ENCODE results near the gene CFLAR. TPM values are rescaled to one million over a fixed set of nuclear protein-coding genes. Genes with fewer than 3 reads are reported as not detected.

CFLAR gene
- total and polyA plus RNA-seq, 9 of the 15 experiments (the other 6 are each of a cell fraction or from before 2014, with no cell fraction given): 27.5 to 102 (median 54.0) TPM

DNA sequence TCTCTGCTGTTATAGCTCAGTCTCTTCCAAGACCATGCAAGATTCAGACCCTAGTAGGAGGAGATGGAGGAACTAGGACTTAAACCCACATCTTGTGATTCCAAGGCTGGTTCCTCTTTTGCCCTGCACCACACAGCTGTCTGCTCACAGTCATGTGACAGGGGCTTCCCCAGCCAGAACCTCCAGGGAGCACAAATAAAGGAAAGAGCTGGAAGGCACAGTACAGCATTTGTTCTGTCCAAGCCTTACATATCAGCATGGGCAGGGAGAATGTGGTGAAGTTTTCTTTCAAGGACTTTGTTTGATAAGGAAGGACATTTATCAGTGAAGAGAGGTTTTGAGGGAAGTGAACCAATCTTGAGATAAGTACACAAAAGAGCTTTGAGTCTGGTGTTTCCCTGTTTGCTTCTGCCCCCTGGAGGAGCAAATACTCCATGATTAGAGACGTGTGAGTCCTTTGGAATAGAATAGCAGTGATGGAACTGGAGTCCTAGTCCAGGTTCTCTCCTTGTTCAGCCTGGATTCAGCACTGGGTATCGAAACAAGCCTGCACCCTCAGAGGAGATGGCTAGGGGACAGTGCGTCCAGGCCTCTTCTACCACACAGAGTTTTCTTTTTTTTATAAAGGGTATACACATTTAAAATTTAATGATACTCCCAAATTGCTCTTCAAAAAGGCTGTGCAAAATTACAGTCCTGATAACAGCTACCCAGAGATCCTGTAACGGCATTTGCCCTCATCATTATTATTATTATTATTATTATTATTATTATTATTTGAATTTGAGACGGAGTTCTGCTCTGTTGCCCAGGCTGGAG, 42.4 kb downstream of the CFLAR start:
- ATAC-seq (peak; percentile 94), DNase-seq (ENCODE audit: extremely low read depth in 1 of 4, low spot score in 3 of 4) (peak; percentile 42 to 82 (median 60)), FAIRE-seq (peak; percentile 87)
- Histone ChIP-seq H3K4me2 (ENCODE audit: insufficient read depth, low read length) (peak overlapping the region; percentile 42), H3K36me3 (ENCODE audit: control insufficient read depth, insufficient read depth, low read length) (peaks cover 70% of the 10 kb centered on the region), H3K27ac (ENCODE audit: extremely low read depth, low read depth, low read length) (peak overlapping the region; percentile 66), H3K79me2 (ENCODE audit: control insufficient read depth, insufficient read depth, low read length) (peaks cover 2% of the 10 kb centered on the region; the same call in 1 of the 3 replicates), H3K4me1 (replicated peaks in 1 of 2; ENCODE audit: control insufficient read depth in 2 of 2, insufficient read depth in 2 of 2, low read length in 2 of 2) (peaks cover 7 to 17% of the 10 kb centered on the region in 2 experiments; a peak in 4 of 5 replicates), H3K4me3 (no peak overlapping the region), H4K20me1 (replicated peaks; ENCODE audit: control insufficient read depth, insufficient read depth, low read length) (no peaks in the 10 kb centered on the region), H3K9me3 (replicated peaks; ENCODE audit: control insufficient read depth, insufficient read depth, low read depth, low read length) (no peaks in the 10 kb centered on the region), H2AFZ (ENCODE audit: low read depth, low read length) (peak overlapping the region; percentile 39; the same call in 1 of the 2 replicates), H3K27me3 (ENCODE audit: control insufficient read depth in 2 of 2, insufficient read depth in 2 of 2, low read length in 2 of 2) (no peaks in the 10 kb centered on the region), H3K9me1 (ENCODE audit: control insufficient read depth, insufficient read depth, low read length) (no peaks in the 10 kb centered on the region), H3K9ac (ENCODE audit: insufficient read depth in 1 of 2, low read depth in 2 of 2, low read length in 2 of 2) (peak overlapping the region in 1 of 2 experiments; percentile 18; a peak in 1 of 4 replicates)
- in situ Hi-C loops (cut with MboI): no loop called here
- 18% methylated on average over 4 of the region's 5 CpGs for WGBS (ENCODE audit: insufficient coverage, low coverage, missing lambda C conversion rate)
- CTCF ChIA-PET (ENCODE audit: low intra/inter-chr PET ratio): interaction anchor here (1.3 to 1.6 kb wide), 2 partner anchors 40 to 256 kb away, joined by 8 to 12 read pairs; no protein-coding TSS in a partner anchor
- POLR2A ChIA-PET: interaction anchor here (0.7 to 1.7 kb wide), 9 partner anchors 9 to 269 kb away, joined by 3 to 9 read pairs (median 4); partner anchors contain the start of genes CASP10, CFLAR, NIF3L1 and PPIL3
- no TSS peak for BruUV-seq (replicated peaks)
- intact Hi-C loops (cut with micrococcal nuclease): loop anchor here (1.0 to 5.0 kb wide), 4 partner anchors 40 to 253 kb away; partner anchors contain the start of genes NDUFB3 and ORC2
- TF ChIP-seq ARNT (IDR thresholded peaks at IDR 0.05) (no peak), THRB (CRISPR knock-in tag; conservative IDR thresholded peaks at IDR 0.05) (no peak), ZEB2 (IDR thresholded peaks at IDR 0.05) (0 out of 2 replicates have a peak, but pooled peaks have one; percentile 28), ZNF695 (CRISPR knock-in tag; IDR thresholded peaks at IDR 0.05) (no peak), USF2 (CRISPR knock-in tag; IDR thresholded peaks at IDR 0.05) (peak; percentile 88), RFX7 (CRISPR knock-in tag; IDR thresholded peaks at IDR 0.05) (no peak), EGR1 (conservative IDR thresholded peaks at IDR 0.05) (no peak), BRCA1 (IDR thresholded peaks at IDR 0.05) (no peak), BRCA1 (CRISPR knock-in tag; IDR thresholded peaks at IDR 0.05) (no peak), SREBF2 (CRISPR knock-in tag; IDR thresholded peaks at IDR 0.05) (no peak), ZNF133 (CRISPR knock-in tag; IDR thresholded peaks at IDR 0.05) (no peak)
- TF ChIP-seq, protein P1, sequence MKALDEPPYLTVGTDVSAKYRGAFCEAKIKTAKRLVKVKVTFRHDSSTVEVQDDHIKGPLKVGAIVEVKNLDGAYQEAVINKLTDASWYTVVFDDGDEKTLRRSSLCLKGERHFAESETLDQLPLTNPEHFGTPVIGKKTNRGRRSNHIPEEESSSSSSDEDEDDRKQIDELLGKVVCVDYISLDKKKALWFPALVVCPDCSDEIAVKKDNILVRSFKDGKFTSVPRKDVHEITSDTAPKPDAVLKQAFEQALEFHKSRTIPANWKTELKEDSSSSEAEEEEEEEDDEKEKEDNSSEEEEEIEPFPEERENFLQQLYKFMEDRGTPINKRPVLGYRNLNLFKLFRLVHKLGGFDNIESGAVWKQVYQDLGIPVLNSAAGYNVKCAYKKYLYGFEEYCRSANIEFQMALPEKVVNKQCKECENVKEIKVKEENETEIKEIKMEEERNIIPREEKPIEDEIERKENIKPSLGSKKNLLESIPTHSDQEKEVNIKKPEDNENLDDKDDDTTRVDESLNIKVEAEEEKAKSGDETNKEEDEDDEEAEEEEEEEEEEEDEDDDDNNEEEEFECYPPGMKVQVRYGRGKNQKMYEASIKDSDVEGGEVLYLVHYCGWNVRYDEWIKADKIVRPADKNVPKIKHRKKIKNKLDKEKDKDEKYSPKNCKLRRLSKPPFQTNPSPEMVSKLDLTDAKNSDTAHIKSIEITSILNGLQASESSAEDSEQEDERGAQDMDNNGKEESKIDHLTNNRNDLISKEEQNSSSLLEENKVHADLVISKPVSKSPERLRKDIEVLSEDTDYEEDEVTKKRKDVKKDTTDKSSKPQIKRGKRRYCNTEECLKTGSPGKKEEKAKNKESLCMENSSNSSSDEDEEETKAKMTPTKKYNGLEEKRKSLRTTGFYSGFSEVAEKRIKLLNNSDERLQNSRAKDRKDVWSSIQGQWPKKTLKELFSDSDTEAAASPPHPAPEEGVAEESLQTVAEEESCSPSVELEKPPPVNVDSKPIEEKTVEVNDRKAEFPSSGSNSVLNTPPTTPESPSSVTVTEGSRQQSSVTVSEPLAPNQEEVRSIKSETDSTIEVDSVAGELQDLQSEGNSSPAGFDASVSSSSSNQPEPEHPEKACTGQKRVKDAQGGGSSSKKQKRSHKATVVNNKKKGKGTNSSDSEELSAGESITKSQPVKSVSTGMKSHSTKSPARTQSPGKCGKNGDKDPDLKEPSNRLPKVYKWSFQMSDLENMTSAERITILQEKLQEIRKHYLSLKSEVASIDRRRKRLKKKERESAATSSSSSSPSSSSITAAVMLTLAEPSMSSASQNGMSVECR (CRISPR knock-in tag; IDR thresholded peaks at IDR 0.05): 0 out of 2 replicates have a peak, but pooled peaks have one; percentile 50
- TF ChIP-seq, protein P2, sequence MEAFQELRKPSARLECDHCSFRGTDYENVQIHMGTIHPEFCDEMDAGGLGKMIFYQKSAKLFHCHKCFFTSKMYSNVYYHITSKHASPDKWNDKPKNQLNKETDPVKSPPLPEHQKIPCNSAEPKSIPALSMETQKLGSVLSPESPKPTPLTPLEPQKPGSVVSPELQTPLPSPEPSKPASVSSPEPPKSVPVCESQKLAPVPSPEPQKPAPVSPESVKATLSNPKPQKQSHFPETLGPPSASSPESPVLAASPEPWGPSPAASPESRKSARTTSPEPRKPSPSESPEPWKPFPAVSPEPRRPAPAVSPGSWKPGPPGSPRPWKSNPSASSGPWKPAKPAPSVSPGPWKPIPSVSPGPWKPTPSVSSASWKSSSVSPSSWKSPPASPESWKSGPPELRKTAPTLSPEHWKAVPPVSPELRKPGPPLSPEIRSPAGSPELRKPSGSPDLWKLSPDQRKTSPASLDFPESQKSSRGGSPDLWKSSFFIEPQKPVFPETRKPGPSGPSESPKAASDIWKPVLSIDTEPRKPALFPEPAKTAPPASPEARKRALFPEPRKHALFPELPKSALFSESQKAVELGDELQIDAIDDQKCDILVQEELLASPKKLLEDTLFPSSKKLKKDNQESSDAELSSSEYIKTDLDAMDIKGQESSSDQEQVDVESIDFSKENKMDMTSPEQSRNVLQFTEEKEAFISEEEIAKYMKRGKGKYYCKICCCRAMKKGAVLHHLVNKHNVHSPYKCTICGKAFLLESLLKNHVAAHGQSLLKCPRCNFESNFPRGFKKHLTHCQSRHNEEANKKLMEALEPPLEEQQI (IDR thresholded peaks at IDR 0.05): no peak

Data from K562 (cell line).